Activated CD4-positive, CD25-positive, alpha-beta regulatory T cell treated with anti-CD3 and anti-CD28 coated beads, Interleukin-2, amount 50 U/mL, for 24 hours (primary cell): ENCODE measurements around the gene AIFM3.
"Not testable (repeated sequence)": the region's sequence is repeated elsewhere in the genome, so short reads cannot be mapped to it uniquely, and the experiment has no call there.

Experiments used
- ATAC-seq, 2 donors: fragments of 150-1000 bp; cut with Tn5 transposase; one replicate each; pipeline ENCODE4 v1.10.0; 2021; ENCODE audit warnings: mild to moderate bottlenecking in 1 of 2, moderate library complexity in 1 of 2

The AIFM3 gene

GRCh38 chr22:20940904-20941385, 26.1 kb upstream of the AIFM3 start:
- no peak for ATAC-seq

DNA sequence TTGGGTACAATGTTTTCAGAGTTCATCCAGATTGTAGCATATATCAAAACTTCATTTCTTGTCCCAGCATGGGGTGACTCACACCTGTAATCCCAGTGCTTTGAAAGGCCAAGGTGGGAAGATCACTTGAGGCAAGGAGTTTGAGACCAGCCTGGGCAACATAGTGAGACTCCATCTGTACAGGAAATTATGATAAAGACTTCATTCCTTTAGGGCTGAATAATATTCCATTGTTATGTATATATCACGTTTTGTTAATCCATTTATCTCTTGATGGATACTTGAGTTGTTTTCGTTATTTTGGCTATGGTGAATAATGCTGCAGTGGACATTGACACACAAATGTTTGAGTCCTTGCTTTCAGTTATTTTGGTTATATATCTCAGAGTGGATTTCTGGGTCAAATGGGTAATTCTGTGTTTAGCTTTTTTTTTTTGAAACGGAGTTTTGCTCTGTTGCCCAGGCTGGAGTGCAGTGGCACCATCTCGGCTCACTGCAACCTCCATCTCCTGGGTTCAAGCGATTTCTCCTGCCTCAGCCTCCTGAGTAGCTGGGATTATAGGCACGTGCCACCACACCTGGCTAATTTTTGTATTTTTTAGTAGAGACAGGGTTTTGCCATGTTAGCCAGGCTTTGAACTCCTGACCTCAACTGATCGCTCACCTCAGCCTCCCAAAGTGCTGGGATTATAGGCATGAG, 24.7 kb upstream of the AIFM3 start:
- ATAC-seq = not testable (repeated sequence)

DNA sequence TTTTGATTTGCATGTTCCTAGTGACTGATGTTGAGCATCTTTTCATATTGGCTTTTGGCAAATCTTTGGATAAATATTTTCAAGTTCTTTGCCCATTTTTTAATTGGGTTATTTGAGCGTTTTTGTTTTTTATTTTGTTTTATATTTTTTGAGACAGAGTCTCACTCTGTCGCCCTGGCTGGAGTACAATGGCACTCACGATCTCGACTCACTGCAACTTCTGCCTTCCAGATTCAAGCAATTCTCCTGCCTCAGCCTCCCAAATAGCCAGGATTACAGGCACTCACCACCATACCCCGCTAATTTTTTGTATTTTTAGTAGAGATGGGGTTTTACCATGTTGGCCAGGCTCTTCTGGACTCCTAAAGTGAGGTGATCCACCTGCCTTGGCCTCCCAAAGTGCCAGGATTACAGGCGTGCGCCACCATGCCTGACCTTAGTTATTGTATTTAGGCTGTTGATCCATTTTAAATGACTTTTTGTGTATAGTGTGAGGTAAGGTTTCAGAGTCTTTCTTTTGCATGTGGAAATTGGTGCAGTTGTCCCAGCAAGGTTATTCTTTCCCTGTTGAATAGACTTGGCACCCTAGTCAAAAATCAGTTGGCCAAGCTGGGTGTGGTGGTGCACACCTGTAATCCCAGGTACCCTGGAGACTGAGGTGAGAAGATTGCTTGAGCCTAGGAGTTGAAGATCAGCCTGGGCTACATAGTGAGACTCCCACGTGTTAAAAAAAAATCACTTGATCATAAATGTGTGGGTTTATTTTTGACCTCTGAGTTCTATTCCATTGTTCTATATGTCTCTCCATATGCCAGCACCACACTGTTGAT, 23.7 kb upstream of the AIFM3 start:
- ATAC-seq = no peak

DNA sequence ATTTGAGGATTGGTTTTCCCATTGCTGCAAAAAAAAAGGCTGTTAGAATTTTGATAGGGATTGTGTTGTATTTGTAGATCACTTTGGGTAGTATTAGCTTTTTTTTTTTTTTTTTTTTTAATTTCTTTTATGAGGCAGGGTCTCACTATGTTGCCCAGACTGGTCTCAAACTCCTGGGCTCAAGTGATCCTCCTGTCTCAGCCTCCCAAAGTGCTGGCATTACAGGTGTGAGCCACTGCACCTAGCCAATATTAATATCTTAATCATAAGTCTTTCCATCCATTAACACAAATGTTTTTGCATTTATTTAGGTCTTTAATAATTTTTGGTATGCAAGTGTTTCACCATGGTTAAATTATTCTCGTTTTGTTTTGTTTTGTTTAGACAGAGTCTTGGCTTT, 23.0 kb upstream of the AIFM3 start:
- ATAC-seq = no peak

GRCh38 chr22:20945578-20945934, 21.5 kb upstream of the AIFM3 start:
- no peak for ATAC-seq

GRCh38 chr22:20946080-20946986, 20.7 kb upstream of the AIFM3 start:
- ATAC-seq = no peak

DNA sequence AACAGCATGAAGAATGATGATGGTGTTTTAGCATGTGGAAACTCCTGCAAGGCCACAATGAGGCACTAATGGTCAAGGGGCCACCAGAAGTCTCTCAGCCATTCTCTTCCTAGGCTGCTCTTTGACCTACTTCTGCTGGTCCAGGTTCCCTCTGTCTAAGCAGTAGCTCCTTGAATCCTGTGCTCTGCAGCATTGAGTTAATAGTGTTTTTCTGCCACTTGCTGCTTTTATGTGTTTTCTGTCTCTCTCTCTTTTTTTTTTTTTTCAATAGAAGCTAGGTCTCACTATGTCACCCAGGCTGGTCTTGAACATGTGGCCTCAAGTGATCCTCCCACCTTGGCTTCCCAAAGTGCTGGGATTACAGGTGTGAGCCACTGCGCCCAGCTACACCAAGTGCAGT, 20.1 kb upstream of the AIFM3 start:
- ATAC-seq = no peak

DNA sequence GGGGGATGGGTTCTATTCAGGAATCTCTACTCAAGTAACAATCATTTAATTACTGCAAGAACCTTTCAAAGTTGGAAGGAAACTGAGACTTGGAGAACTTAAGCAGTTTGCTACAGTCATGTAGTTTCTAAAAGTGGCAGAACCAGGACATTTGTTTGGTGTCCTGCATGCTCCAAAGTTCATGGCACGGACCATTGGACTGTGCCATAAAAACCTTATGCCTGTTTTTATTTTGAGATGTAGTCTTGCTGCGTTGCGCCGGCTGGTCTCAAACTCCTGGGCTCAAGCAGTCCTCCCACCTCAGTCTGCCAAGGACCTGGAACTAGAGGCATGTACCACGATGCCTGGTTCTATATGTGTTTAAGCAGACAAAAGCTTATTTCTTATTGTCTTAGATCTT, 18.6 kb upstream of the AIFM3 start:
- no peak for ATAC-seq

- ATAC-seq = no peak
Measured at GRCh38 chr22:20948989-20949388, 18.1 kb upstream of the AIFM3 start.

DNA sequence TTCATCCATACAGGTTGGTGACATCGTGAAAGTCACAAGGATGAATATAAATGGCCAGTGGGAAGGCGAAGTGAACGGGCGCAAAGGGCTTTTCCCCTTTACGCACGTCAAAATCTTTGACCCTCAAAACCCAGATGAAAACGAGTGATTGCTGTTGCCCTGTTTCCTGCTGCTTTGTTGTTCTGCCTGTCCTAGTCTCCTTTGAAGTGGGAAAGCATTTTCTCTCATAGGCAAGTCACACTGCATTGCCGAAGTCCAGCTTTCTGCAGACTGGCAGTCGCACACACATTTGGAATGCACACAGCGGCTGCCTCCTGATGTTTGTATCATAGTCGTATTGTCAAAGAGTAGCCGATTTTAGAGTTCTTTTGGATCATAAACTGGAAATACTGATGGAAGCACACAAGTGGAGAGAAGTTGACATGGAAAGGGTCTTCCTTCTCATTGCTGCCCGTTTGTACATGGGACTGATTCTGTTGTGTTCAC, 17.3 kb upstream of the AIFM3 start:
- no peak for ATAC-seq

GRCh38 chr22:20951151-20951931, 15.7 kb upstream of the AIFM3 start:
- no peak for ATAC-seq

DNA sequence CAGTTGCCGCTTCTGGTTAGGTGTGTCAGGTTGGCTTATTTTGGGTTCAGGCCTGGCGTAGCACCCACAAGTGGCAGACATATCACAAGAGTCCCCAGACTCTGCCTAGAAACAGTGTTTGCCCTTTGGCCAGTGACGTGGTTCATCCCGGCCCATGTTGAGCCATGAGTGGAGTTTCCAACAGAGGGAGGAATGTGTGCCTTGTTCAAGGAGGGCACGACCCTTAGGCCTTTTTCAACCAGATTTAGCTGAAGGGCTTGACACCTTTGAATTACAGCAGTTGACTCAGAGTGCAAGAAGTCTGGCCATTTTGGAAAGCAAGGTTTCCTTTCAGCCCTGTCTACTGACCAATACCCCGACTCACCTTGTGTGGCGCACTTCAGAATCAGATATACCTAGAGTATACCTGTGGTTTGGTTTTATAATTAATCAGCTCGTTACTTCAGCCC, 15.1 kb upstream of the AIFM3 start:
- no peak for ATAC-seq

DNA sequence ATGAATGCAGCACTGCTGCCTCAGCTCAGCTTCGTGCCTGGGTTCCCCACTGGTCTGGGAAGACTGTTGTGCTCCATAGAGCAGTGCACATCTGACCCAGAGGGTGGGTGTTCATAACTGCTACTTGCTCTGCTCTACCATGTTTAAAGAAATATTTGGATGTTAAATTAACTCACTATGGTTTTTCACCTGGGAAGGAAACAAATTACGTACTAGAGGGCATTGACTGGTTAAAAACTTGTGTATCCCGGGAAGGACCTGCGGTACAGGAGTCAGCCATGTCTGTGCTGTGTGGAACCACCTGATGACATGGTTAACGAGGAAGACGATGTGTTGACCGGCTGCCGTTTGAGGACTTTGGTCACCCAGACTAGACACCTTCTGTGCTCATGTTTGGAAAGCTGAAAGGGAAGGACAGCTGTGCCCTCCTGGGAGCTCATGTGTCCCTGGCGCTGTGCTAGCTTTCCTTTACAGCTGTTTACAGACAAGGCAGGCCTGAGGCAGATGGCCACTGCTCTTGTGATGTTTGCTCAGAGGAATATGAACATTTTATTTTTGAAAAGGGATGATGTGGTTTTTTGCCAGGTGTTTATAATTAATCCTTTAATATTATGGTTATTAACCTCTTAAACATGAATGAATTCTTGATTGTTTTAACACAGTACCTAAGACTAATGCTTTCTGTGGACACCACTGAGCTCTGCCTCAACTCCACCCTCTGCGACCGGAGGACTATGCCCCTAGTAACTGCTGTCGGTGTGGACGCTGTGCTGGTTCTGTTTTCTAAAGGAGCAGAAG, 14.3 kb upstream of the AIFM3 start:
- no peak for ATAC-seq

- ATAC-seq = no peak
Measured at GRCh38 chr22:20953342-20953608, 13.8 kb upstream of the AIFM3 start.

GRCh38 chr22:20953668-20954500, 13.2 kb upstream of the AIFM3 start:
- no peak for ATAC-seq

DNA sequence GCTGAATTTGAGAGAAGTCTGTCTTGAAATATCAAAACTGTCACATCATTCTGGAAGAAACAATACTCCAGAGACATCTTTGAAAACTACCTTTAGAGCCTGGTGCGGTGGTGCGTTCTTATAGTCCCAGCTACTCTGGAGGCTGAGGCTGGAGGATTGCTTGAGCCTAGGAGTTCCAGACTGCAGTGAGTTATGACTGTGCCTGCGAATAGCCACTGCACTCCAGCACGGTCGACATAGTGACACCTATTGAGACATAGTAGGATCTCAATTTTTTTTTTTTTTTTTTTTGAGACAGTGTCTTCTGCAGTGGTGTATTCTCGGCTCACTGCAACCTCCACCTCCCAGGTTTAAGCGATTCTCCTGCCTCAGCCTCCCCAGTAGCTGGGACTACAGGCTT, 11.5 kb upstream of the AIFM3 start:
- ATAC-seq = no peak

DNA sequence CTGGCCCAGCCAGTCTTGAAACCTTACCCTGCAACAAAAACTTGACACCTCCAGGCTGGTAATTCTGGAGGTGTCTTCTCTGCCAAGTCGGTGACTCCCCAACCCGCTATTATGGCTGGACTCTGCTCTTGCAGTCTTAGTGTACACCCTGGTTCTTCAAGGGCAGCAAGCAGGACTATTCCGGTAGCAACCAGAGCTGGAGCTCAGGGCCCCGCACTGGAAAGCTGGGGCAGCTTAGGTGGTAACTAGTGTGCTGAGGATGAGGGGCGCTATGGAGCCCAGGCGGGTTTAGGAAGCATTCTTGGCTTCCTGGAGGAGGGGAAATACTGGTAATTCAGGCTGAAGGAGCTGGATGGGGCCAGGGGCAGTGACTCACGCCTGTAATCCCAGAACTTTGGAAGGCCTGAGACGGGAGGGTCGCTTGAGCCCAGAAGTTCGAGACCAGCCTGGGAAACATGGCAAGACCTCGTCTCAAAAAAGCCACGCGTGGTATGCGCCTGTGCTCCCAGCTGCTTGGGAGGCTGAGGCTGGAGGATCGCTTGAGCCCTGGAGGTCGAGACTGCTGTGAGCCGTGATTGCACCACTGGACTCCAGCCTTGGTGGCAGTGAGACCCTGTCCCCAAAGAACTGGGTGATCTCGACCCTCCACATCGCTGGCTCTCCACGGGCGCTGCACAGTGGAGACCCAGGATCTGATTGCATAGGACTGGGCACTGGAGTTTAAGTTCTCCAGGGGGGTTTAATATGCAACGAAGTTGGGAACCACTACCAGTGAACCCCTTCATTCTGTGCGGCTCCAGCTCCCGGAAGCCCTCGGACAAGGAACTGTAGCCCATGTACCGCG, 10.6 kb upstream of the AIFM3 start:
- no peak for ATAC-seq

- no peak for ATAC-seq
Measured at GRCh38 chr22:20957102-20957682, 9.9 kb upstream of the AIFM3 start.
